DND-41 (cell line): Measurements from ENCODE around the gene DPP6.

ENCODE experiments used
- ATAC-seq: fragments of 200-7000 bp; cut with Tn5 transposase; 3 replicates; pipeline ENCODE4 v1.9.1; 2021; ENCODE audit warnings: low read depth; ENCODE audit not compliant: insufficient read depth
- DNase-seq: peaks from one replicate; pipeline ENCODE4 v3.0.0-alpha.2; 2020
- H2AFZ ChIP-seq: 2 replicates; pipeline ENCODE4 v1.6.0; 2012; ENCODE audit warnings: low read depth, low read length
- H3K27ac ChIP-seq: 2 replicates; pipeline ENCODE4 v1.5.1; 2012; ENCODE audit warnings: low read length, inconsistent platforms
- H3K27me3 ChIP-seq: fragments of 200-600 bp; sonication (generic); 2 replicates; pipeline ENCODE4 v1.6.0; 2012; ENCODE audit warnings: low read length, mild to moderate bottlenecking, inconsistent platforms; ENCODE audit not compliant: insufficient read depth, poor library complexity
- H3K36me3 ChIP-seq: 2 replicates; pipeline ENCODE4 v1.5.1; 2012; ENCODE audit warnings: low read length, inconsistent platforms; ENCODE audit not compliant: insufficient read depth
- H3K4me1 ChIP-seq: 2 replicates; pipeline ENCODE4 v1.5.1; 2012; ENCODE audit warnings: mild to moderate bottlenecking, low read length; ENCODE audit not compliant: insufficient read depth
- H3K4me2 ChIP-seq: 2 replicates; pipeline ENCODE4 v1.6.0; 2012; ENCODE audit warnings: mild to moderate bottlenecking, moderate library complexity, low read length, inconsistent platforms; ENCODE audit not compliant: insufficient read depth
- H3K4me3 ChIP-seq, 2 experiments: fragments of 200-600 bp in 1 of 2; shearing (Covaris generic) in 1 of 2; 2 replicates each; pipeline ENCODE4 v1.5.1; 2012 to 2016; ENCODE audit warnings: inconsistent platforms in 2 of 2, low read length in 2 of 2, mild to moderate bottlenecking in 2 of 2, low read depth in 1 of 2, moderate library complexity in 1 of 2
- H3K79me2 ChIP-seq: 2 replicates; pipeline ENCODE4 v1.6.0; 2012; ENCODE audit warnings: low read length, inconsistent platforms; ENCODE audit not compliant: insufficient read depth
- H3K9ac ChIP-seq: 2 replicates; pipeline ENCODE4 v1.6.0; 2012; ENCODE audit warnings: low read depth, mild to moderate bottlenecking, inconsistent platforms, low read length, moderate library complexity
- H3K9me3 ChIP-seq: 2 replicates; pipeline ENCODE4 v1.5.1; 2012; ENCODE audit warnings: low read length, moderate library complexity, mild to moderate bottlenecking, inconsistent platforms; ENCODE audit not compliant: insufficient read depth, severe bottlenecking
- H4K20me1 ChIP-seq: 2 replicates; pipeline ENCODE4 v1.6.0; 2012; ENCODE audit warnings: low read length; ENCODE audit not compliant: insufficient read depth
- EZH2 ChIP-seq: IDR thresholded peaks from 3 replicates; pipeline ENCODE4 v1.6.1; 2012; ENCODE audit warnings: borderline replicate concordance, low read depth, mild to moderate bottlenecking, moderate library complexity, low read length, inconsistent platforms; ENCODE audit not compliant: severe bottlenecking
- TF ChIP-seq, protein P1 (sequence below): IDR thresholded peaks from 2 replicates; pipeline ENCODE4 v1.5.1; 2012; ENCODE audit warnings: borderline replicate concordance, low read length, moderate library complexity, mild to moderate bottlenecking; ENCODE audit not compliant: poor library complexity, severe bottlenecking; ENCODE audit errors: extremely low read depth

DPP6 gene

DNA sequence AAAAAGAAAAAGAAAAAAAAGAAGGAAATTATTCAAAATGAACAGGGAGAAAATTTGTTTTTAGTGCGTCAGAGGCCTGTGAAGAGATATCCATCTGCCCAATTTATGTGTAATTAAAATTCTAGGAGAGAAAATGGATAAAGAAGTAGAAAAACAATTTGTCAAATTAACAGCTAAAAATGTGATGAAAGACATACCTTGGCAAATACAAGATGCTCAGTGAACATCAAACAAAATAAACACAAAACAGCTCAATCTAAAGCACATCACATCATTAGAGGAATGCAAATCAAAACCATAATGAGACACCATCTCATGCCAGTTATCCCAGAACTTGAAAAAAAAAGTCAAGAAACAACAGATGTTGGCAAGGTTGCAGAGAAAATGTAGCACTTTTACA is 477.9 kb downstream of the DPP6 start:
- no peak for TF ChIP-seq EZH2
- TF ChIP-seq, protein P1, sequence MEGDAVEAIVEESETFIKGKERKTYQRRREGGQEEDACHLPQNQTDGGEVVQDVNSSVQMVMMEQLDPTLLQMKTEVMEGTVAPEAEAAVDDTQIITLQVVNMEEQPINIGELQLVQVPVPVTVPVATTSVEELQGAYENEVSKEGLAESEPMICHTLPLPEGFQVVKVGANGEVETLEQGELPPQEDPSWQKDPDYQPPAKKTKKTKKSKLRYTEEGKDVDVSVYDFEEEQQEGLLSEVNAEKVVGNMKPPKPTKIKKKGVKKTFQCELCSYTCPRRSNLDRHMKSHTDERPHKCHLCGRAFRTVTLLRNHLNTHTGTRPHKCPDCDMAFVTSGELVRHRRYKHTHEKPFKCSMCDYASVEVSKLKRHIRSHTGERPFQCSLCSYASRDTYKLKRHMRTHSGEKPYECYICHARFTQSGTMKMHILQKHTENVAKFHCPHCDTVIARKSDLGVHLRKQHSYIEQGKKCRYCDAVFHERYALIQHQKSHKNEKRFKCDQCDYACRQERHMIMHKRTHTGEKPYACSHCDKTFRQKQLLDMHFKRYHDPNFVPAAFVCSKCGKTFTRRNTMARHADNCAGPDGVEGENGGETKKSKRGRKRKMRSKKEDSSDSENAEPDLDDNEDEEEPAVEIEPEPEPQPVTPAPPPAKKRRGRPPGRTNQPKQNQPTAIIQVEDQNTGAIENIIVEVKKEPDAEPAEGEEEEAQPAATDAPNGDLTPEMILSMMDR = no peak
- Histone ChIP-seq H3K36me3 (no peaks in the 10 kb centered on the region), H3K4me3 (no peak overlapping the region)

DNA sequence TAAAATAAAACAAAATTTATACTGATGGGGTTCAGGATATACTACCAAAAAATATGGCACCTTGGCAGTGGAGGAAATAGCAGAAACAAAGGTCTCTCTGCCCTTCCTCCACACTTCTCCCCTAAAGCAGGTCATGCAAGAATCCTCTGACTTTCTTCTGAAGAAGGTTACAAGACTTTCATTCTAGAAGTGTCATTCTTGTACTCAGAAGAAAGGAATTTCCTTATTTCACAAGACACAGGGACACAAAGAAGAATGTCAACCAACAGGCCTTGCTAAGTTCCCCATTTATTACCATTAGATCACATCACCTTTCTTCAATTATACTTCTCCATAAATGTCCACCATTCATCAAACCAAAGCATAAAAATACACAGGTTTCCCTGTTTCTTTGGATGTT is 480.6 kb downstream of the DPP6 start:
- H2AFZ ChIP-seq = no peak overlapping the region
- no peak overlapping the region for H3K4me2 ChIP-seq

More for the DNA sequence above, 477.9 kb downstream of the DPP6 start:
- Histone ChIP-seq H3K4me1 (no peaks in the 10 kb centered on the region), H3K9ac (no peak overlapping the region), H3K4me2 (no peak overlapping the region), H3K27ac (no peak overlapping the region), H4K20me1 (no peaks in the 10 kb centered on the region), H3K79me2 (no peaks in the 10 kb centered on the region), H2AFZ (no peak overlapping the region), H3K27me3 (no peaks in the 10 kb centered on the region), H3K9me3 (no peaks in the 10 kb centered on the region)
- ATAC-seq = no peak
- DNase-seq = no peak

DNA sequence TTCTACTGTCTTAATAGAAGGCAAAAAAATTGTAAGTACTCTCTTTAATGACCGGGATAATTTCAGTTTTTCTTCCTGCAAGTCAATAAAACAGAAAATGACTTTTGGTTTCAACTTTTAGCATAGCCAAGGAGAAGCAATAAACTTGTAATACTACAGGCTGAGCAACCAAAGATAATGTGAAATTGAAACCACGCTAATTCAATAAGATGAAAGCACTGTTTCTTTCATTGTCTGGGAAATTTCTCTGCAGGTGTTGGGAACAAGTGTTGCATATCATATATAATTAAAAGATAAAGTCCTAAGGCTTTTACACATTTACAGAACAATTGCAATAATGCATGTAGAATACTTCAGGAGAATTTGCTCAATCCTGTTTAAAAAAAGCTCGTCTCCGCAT is 488.4 kb downstream of the DPP6 start:
- Histone ChIP-seq H3K9me3 (no peaks in the 10 kb centered on the region), H3K79me2 (no peaks in the 10 kb centered on the region), H3K36me3 (no peaks in the 10 kb centered on the region), H3K4me2 (no peak overlapping the region), H3K9ac (no peak overlapping the region), H3K27me3 (no peaks in the 10 kb centered on the region), H3K27ac (no peak overlapping the region), H3K4me3 (no peak overlapping the region), H2AFZ (no peak overlapping the region), H4K20me1 (no peaks in the 10 kb centered on the region), H3K4me1 (0 out of 2 replicates have a peak, but pooled peaks cover 4% of the 10 kb centered on the region)
- TF ChIP-seq, protein P1 = no peak
- TF ChIP-seq EZH2 = no peak
- ATAC-seq (no peak), DNase-seq (no peak)

More for the DNA sequence above, 480.6 kb downstream of the DPP6 start:
- no peak for TF ChIP-seq EZH2
- TF ChIP-seq, protein P1 = no peak
- Histone ChIP-seq H3K4me1 (no peaks in the 10 kb centered on the region), H3K27me3 (no peaks in the 10 kb centered on the region), H4K20me1 (no peaks in the 10 kb centered on the region), H3K27ac (no peak overlapping the region), H3K79me2 (no peaks in the 10 kb centered on the region), H3K4me3 (no peak overlapping the region), H3K9me3 (no peaks in the 10 kb centered on the region), H3K9ac (no peak overlapping the region), H3K36me3 (no peaks in the 10 kb centered on the region)
- DNase-seq = no peak
- ATAC-seq = no peak

DNA sequence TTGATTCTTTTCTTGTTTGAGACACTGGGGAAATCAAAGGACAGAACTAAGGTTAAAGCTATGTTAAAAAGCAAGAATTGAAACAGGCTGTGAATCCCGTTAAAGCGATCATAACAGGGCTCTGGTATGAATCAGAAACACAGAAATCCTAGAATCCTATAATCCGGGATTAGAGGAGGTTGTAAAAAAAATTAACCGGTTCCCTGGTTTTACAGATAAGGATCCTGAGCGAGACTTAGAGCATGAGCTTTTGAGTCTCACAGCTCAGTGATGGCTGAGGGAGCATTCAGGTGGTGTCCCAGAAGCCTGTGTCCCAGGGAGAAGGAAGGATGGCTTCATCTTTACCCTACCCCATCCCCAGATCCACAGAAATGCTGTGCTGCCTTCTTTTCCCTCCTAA is 489.4 kb downstream of the DPP6 start:
- no peak for TF ChIP-seq EZH2
- TF ChIP-seq, protein P1 = no peak
- Histone ChIP-seq H3K27me3 (no peaks in the 10 kb centered on the region), H3K27ac (no peak overlapping the region), H3K4me3 (no peak overlapping the region), H4K20me1 (no peaks in the 10 kb centered on the region), H3K4me2 (no peak overlapping the region), H3K9me3 (no peaks in the 10 kb centered on the region), H2AFZ (no peak overlapping the region), H3K36me3 (no peaks in the 10 kb centered on the region), H3K4me1 (0 out of 2 replicates have a peak, but pooled peaks cover 4% of the 10 kb centered on the region), H3K79me2 (no peaks in the 10 kb centered on the region), H3K9ac (no peak overlapping the region)
- DNase-seq (no peak), ATAC-seq (no peak)
